Fibroblast of skin of abdomen (primary cell): ENCODE data around the gene TMEM145.
"Not testable (repeated sequence)": the region's sequence is repeated elsewhere in the genome, so short reads cannot be mapped to it uniquely, and the experiment has no call there.

Experiments
- DNase-seq: peaks from one replicate; pipeline ENCODE4 v3.0.0-alpha.2; 2013

TMEM145 gene

GRCh38 chr19:42316223-42317211 lies 3.4 kb downstream of the TMEM145 start:
- DNase-seq, result no peak

GRCh38 chr19:42317535-42317934 lies 4.4 kb downstream of the TMEM145 start:
- DNase-seq, result no peak

GRCh38 chr19:42322305-42322704 lies 9.2 kb downstream of the TMEM145 start:
- DNase-seq, result no peak

GRCh38 chr19:42323473-42323851 lies 10.4 kb downstream of the TMEM145 start:
- DNase-seq, result no peak

GRCh38 chr19:42323852-42324654 lies 10.9 kb downstream of the TMEM145 start:
- no peak for DNase-seq

- DNase-seq, result no peak
These were observed 11.7 kb downstream of the TMEM145 start for GRCh38 chr19:42324655-42325307.

GRCh38 chr19:42325308-42325895 lies 12.3 kb downstream of the TMEM145 start, which contains the start of gene MEGF8:
TSS of gene MEGF8 (plus strand) at chr19:42325635. CDS start at chr19:42326244, 609 bp downstream.
- peak; percentile 99 for DNase-seq

GRCh38 chr19:42325896-42326771 lies 13.0 kb downstream of the TMEM145 start:
- no peak for DNase-seq

GRCh38 chr19:42326969-42327368 lies 13.9 kb downstream of the TMEM145 start:
- DNase-seq, result no peak

- DNase-seq, result no peak
These were observed 14.3 kb downstream of the TMEM145 start for GRCh38 chr19:42327381-42327780.

- no peak for DNase-seq
These were observed 15.0 kb downstream of the TMEM145 start for GRCh38 chr19:42328106-42328505.

GRCh38 chr19:42328854-42329253 lies 15.7 kb downstream of the TMEM145 start:
- no peak for DNase-seq

- DNase-seq, result peak; percentile 63
These were observed 17.2 kb downstream of the TMEM145 start for GRCh38 chr19:42330241-42330711.

- not testable (repeated sequence) for DNase-seq
These were observed 18.2 kb downstream of the TMEM145 start for GRCh38 chr19:42331333-42331732.

- no peak for DNase-seq
These were observed 18.9 kb downstream of the TMEM145 start for GRCh38 chr19:42332059-42332458.

GRCh38 chr19:42333018-42333417 lies 19.9 kb downstream of the TMEM145 start:
- DNase-seq, result no peak

GRCh38 chr19:42333975-42334696 lies 21.0 kb downstream of the TMEM145 start:
- no peak for DNase-seq

GRCh38 chr19:42334697-42335373 lies 21.7 kb downstream of the TMEM145 start:
- no peak for DNase-seq

- DNase-seq, result no peak
These were observed 22.3 kb downstream of the TMEM145 start for GRCh38 chr19:42335374-42335936.

- no peak for DNase-seq
These were observed 22.9 kb downstream of the TMEM145 start for GRCh38 chr19:42335971-42336370.
